GM23248 (cell line): ENCODE results near the gene SOX8.

Experiments used
- EZH2 ChIP-seq: fragments of 200-600 bp; sonication (generic); IDR thresholded peaks from 2 replicates; pipeline ENCODE4 v1.6.1; 2018; ENCODE audit warnings: antibody characterized with exemption, mild to moderate bottlenecking; ENCODE audit not compliant: insufficient read depth, poor library complexity, severe bottlenecking
- EZH2phosphoT487 ChIP-seq: fragments of 200-600 bp; sonication (generic); IDR thresholded peaks from 2 replicates; pipeline ENCODE4 v1.6.1; 2018; ENCODE audit warnings: antibody characterized with exemption, moderate library complexity, mild to moderate bottlenecking, low read depth; ENCODE audit not compliant: insufficient read depth

- TF ChIP-seq EZH2 (no peak), EZH2phosphoT487 (no peak)
These were observed 6.3 kb downstream of the SOX8 start for GRCh38 chr16:987906-988305.
